ENCODE measurements around the gene MACO1.

- TF ChIP-seq POLR2A (IDR thresholded peaks at IDR 0.05) (no peak), CTCF (IDR thresholded peaks at IDR 0.05 in 8 of 11, conservative IDR thresholded peaks at IDR 0.05 in 3 of 11) (no peak)
These were observed 41.8 kb downstream of the MACO1 start for GRCh38 chr1:25472471-25472870.
